ENCODE results near the gene PTPRE.

DNA sequence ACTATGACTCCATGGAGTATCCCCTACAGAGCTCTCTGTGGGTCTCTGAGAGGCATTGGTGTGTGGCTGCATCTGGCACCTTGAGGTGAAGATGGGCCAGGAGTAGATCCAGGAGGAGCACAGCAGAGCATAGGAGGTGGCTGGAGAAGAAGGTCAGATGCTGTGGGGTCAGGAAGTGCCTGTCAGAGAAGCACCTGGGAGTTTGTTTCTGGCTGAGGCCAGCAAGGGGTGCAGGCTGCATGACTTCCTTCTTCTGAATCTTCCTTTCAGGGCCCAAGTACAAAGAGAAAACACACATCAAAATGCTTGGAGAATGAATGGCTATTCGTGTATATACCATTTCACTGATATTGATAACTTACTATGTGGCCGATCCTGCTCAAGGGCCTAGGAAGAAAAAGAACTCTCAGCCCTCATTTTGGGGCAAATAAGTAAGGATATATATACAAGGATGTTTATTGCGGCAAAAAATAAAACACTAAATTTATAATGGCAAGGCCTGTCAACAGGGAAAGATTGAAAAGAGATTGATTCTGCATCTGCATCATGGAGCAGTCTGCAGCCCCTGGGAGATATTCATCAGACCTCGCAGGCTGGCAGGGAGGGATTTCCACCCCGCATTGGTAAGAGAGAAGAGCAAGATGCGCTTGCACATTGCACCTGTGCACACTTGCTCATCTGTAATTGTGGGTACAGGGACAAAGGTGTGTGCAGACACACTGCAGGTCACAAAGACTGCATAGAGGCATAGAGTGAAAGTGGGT is 39.2 kb downstream of the PTPRE start:
- TF ChIP-seq, protein P1, sequence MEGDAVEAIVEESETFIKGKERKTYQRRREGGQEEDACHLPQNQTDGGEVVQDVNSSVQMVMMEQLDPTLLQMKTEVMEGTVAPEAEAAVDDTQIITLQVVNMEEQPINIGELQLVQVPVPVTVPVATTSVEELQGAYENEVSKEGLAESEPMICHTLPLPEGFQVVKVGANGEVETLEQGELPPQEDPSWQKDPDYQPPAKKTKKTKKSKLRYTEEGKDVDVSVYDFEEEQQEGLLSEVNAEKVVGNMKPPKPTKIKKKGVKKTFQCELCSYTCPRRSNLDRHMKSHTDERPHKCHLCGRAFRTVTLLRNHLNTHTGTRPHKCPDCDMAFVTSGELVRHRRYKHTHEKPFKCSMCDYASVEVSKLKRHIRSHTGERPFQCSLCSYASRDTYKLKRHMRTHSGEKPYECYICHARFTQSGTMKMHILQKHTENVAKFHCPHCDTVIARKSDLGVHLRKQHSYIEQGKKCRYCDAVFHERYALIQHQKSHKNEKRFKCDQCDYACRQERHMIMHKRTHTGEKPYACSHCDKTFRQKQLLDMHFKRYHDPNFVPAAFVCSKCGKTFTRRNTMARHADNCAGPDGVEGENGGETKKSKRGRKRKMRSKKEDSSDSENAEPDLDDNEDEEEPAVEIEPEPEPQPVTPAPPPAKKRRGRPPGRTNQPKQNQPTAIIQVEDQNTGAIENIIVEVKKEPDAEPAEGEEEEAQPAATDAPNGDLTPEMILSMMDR (IDR thresholded peaks at IDR 0.05; ENCODE audit: low read depth, low read length): no peak
- TF ChIP-seq EZH2phosphoT487 (IDR thresholded peaks at IDR 0.05; ENCODE audit: low read depth): no peak
